Measurements from ENCODE around the gene PRM2. TPM values are rescaled to one million over a fixed set of nuclear protein-coding genes. Genes with fewer than 3 reads are reported as not detected.

PRM2 gene
- total and polyA plus RNA-seq, 7 experiments from 2014 or later, result not detected

DNA sequence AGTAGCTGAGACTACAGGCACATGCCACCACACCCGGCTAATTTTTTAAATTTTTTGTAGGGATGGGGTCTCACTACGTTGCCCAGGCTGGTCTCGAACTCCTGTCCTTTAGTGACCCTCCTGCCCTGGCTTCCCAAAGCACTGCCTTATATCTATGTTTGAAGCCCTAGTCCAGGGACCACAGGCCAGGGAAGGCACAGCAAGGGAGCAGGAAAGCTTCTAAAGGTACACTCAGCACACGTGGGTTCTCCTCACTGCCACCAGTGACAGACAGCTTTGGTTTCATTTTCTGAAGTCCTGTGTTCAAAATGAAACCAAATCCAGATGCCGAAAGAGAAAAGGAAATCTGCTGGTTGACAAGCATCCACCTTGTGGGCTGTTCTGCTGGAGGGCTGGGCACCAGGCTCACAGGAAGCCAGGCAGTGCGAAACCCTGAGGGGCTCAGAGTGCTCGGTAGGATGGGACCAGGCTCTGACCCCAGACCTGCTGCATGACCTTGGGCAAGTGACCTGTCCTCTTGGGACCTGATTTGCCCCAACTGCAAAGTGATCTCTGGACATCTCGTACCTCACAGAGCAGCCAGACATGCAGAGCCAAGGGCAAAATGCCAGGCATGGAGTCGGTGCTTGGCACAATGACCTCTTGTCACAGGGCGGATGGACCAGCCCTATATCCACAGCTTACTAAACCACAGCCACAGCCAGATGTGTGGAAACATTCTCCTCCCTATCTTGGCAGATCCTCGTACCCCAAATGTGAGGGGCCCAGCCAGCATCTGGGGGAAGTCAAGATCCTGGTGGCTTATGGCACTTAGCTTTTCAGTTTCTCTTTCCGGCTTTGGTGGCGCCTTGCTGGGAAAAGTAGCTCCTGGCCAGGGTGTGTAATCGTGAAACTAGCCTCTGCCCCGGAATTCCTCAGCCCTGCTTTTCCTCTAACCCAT, 17.5 kb downstream of the PRM2 start:
- CTCF ChIA-PET, result interaction anchor here (0.9 to 6.0 kb wide), 5 partner anchors 19 to 289 kb away, joined by 3 to 29 read pairs (median 5); no protein-coding TSS in a partner anchor
- H3K4me1 Mint-ChIP-seq, result peaks cover 16 to 57% (median 49%) of the 10 kb centered on the region in 7 donors
- DNase-seq (peak in 7 of 9 donors; percentile 43 to 72 (median 63)), ATAC-seq (peak; percentile 4)
- peak overlapping the region; percentile 76 to 96 (median 86) for H3K27ac Mint-ChIP-seq
- Histone ChIP-seq H3K27ac (ENCODE audit: low read depth, low read length) (peak overlapping the region; percentile 57), H3K9me3 (ENCODE audit: control insufficient read depth in 2 of 3, low read length in 3 of 3) (no peaks in the 10 kb centered on the region), H3K4me1 (ENCODE audit: control insufficient read depth in 2 of 2, insufficient read depth in 2 of 2, low read length in 2 of 2) (peaks cover 34 to 38% of the 10 kb centered on the region in 2 donors), H3K4me3 (ENCODE audit: low read length) (peak overlapping the region; percentile 22), H3K36me3 (ENCODE audit: control insufficient read depth in 2 of 3, insufficient read depth in 3 of 3, low read length in 3 of 3) (peaks cover 0 to 8% (median 0%) of the 10 kb centered on the region in 3 experiments), H3K27me3 (ENCODE audit: control insufficient read depth in 2 of 2, insufficient read depth in 2 of 2, low read length in 2 of 2) (no peaks in the 10 kb centered on the region)
- H3K36me3 Mint-ChIP-seq, result peaks cover 0 to 11% (median 0%) of the 10 kb centered on the region in 5 donors
- peaks cover 0 to 4% (median 0%) of the 10 kb centered on the region in 5 donors for H3K27me3 Mint-ChIP-seq
- intact Hi-C loops (cut with micrococcal nuclease), result loop anchor here (1.0 to 10.0 kb wide), 13 partner anchors 38 to 1543 kb away; partner anchors contain the start of genes CPPED1 (in 1 of the 2), GSPT1 (in 1 of the 2), LITAF (in 1 of the 2) and NUBP1 (in 1 of the 2)
- H3K9me3 Mint-ChIP-seq, result peaks cover 0 to 2% (median 0%) of the 10 kb centered on the region in 11 donors
- peak overlapping the region; percentile 59 to 95 (median 76) for H3K4me3 Mint-ChIP-seq
- POLR2A ChIA-PET, result interaction anchor here (0.6 to 8.2 kb wide), 9 partner anchors 10 to 466 kb away, joined by 3 to 244 read pairs (median 4); partner anchors contain the start of gene TNP2

DNA sequence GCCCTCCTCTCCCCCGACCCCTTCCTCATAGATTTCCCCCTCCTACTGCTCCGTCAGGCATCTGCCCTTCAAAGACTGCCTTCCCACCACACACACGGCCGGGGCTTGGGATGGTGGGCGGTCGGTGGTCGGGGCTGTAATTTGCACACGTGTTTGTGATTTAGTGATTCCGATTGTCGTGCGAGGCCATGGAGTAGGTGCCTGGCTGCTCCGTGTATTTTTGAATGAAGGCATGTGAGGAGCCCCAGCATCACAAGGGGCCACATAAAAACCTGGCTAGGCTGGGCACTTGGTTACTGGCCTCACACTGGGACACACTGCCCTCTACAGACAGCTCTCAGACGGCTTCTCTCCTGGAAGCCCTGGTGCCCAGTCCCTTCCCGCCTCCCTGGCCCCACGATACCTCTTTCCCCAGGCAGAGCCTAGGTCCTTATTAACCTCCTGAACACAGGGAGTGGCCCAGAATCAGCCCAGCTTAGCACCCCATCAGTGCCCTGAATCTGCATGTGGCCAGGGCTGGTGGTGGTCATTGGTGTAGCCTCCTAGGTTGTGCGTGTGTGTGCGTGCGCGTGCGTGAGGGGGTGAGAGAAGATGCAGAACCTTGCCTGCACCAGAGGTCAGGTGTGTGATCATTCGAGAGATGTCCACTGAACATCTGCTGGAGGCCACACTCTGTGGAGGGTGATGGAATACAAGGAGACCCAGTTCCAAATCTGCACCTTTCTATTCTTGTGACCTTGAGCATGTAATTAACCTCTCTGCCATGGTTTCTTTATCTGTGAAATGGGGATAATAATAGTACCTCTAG, 18.9 kb downstream of the PRM2 start:
- H3K27me3 Mint-ChIP-seq, result peaks cover 0 to 4% (median 0%) of the 10 kb centered on the region in 5 donors
- peak overlapping the region; percentile 91 to 98 (median 94) for H3K4me3 Mint-ChIP-seq

GRCh38 chr16:11256661-11257130, 19.6 kb downstream of the PRM2 start:
- H3K4me1 ChIP-seq (ENCODE audit: control insufficient read depth in 2 of 2, insufficient read depth in 2 of 2, low read length in 2 of 2), result peaks cover 45 to 46% of the 10 kb centered on the region in 2 donors
- peaks cover 0 to 4% (median 0%) of the 10 kb centered on the region in 5 donors for H3K27me3 Mint-ChIP-seq

More for the DNA sequence above, 18.9 kb downstream of the PRM2 start:
- CTCF ChIA-PET, result interaction anchor here (0.6 to 6.0 kb wide), 10 partner anchors 24 to 294 kb away, joined by 3 to 31 read pairs (median 6); no protein-coding TSS in a partner anchor
- H3K9me3 Mint-ChIP-seq, result peaks cover 0 to 2% (median 0%) of the 10 kb centered on the region in 11 donors
- H3K9me3 ChIP-seq (ENCODE audit: control insufficient read depth in 2 of 3, low read length in 3 of 3), result no peaks in the 10 kb centered on the region
- peak overlapping the region; percentile 85 for H3K4me3 ChIP-seq (ENCODE audit: low read length)
- peaks cover 0 to 8% (median 6%) of the 10 kb centered on the region in 3 experiments for H3K36me3 ChIP-seq (ENCODE audit: control insufficient read depth in 2 of 3, insufficient read depth in 3 of 3, low read length in 3 of 3)
- peak; percentile 28 for ATAC-seq
- peaks cover 39 to 40% of the 10 kb centered on the region in 2 donors for H3K4me1 ChIP-seq (ENCODE audit: control insufficient read depth in 2 of 2, insufficient read depth in 2 of 2, low read length in 2 of 2)
- H3K4me1 Mint-ChIP-seq, result peaks cover 12 to 54% (median 50%) of the 10 kb centered on the region in 7 donors
- DNase-seq, result peak in 8 of 9 donors; percentile 26 to 64 (median 40)
- intact Hi-C loops (cut with micrococcal nuclease), result loop anchor here (1.0 to 10.0 kb wide), 14 partner anchors 40 to 1545 kb away; partner anchors contain the start of genes ZC3H7A (in 2 of the 2), CPPED1 (in 1 of the 2), GSPT1 (in 1 of the 2) and LITAF (in 1 of the 2)
- POLR2A ChIA-PET, result interaction anchor here (0.6 to 8.2 kb wide), 15 partner anchors 7 to 946 kb away, joined by 3 to 244 read pairs (median 7); no protein-coding TSS in a partner anchor
- peak overlapping the region; percentile 97 for H3K27ac ChIP-seq (ENCODE audit: low read depth, low read length)
- H3K27ac Mint-ChIP-seq, result peak overlapping the region; percentile 88 to 97 (median 94)
- H3K36me3 Mint-ChIP-seq, result peaks cover 0 to 26% (median 4%) of the 10 kb centered on the region in 5 donors
- no peaks in the 10 kb centered on the region for H3K27me3 ChIP-seq (ENCODE audit: control insufficient read depth in 2 of 2, insufficient read depth in 2 of 2, low read length in 2 of 2)

GRCh38 chr16:11255737-11256660, 20.3 kb downstream of the PRM2 start, which contains the start of gene SOCS1:
TSS of gene SOCS1 (minus strand) at chr16:11256204. CDS start at chr16:11255478, 726 bp downstream.
- ChIA-PET POLR2A (interaction anchor here (0.6 to 8.2 kb wide), 43 partner anchors 8 to 542 kb away, joined by 3 to 244 read pairs (median 5); partner anchors contain the start of genes CLEC16A, DEXI and TNP2), CTCF (interaction anchor here (0.6 to 6.0 kb wide), 19 partner anchors 20 to 294 kb away, joined by 3 to 31 read pairs (median 5); no protein-coding TSS in a partner anchor)
- DNase-seq (peak; percentile 76 to 97 (median 87)), ATAC-seq (peak; percentile 82)
- Histone ChIP-seq H3K27me3 (ENCODE audit: control insufficient read depth in 2 of 2, insufficient read depth in 2 of 2, low read length in 2 of 2) (no peaks in the 10 kb centered on the region), H3K9me3 (ENCODE audit: control insufficient read depth in 2 of 3, low read length in 3 of 3) (no peaks in the 10 kb centered on the region), H3K4me3 (ENCODE audit: low read length) (peak within 1 kb of the TSS; percentile 85), H3K4me1 (ENCODE audit: control insufficient read depth in 2 of 2, insufficient read depth in 2 of 2, low read length in 2 of 2) (peaks cover 48 to 52% of the 10 kb centered on the region in 2 donors), H3K27ac (ENCODE audit: low read depth, low read length) (peak within 1 kb of the TSS; percentile 97), H3K36me3 (ENCODE audit: control insufficient read depth in 2 of 3, insufficient read depth in 3 of 3, low read length in 3 of 3) (peaks cover 0 to 8% (median 6%) of the 10 kb centered on the region in 3 experiments)
- Mint-ChIP-seq H3K27me3 (peaks cover 0 to 4% (median 0%) of the 10 kb centered on the region in 5 donors), H3K4me1 (peaks cover 19 to 64% (median 59%) of the 10 kb centered on the region in 7 donors), H3K4me3 (peak within 1 kb of the TSS; percentile 91 to 98 (median 94)), H3K27ac (peak within 1 kb of the TSS; percentile 88 to 97 (median 96)), H3K9me3 (peaks cover 0 to 2% (median 0%) of the 10 kb centered on the region in 11 donors), H3K36me3 (peaks cover 0 to 37% (median 4%) of the 10 kb centered on the region in 5 donors)
- intact Hi-C loops (cut with micrococcal nuclease), result loop anchor here (1.0 to 10.0 kb wide), 21 partner anchors 23 to 1546 kb away; partner anchors contain the start of genes ZC3H7A (in 2 of the 2), CPPED1 (in 1 of the 2), DEXI (in 1 of the 2) and GSPT1 (in 1 of the 2)

More at GRCh38 chr16:11256661-11257130, 19.6 kb downstream of the PRM2 start:
- ChIA-PET CTCF (interaction anchor here (0.6 to 6.0 kb wide), 13 partner anchors 21 to 293 kb away, joined by 3 to 31 read pairs (median 5); no protein-coding TSS in a partner anchor), POLR2A (interaction anchor here (0.9 to 8.2 kb wide), 32 partner anchors 8 to 411 kb away, joined by 3 to 244 read pairs (median 6); partner anchors contain the start of genes CLEC16A and TNP2)
- peaks cover 17 to 60% (median 56%) of the 10 kb centered on the region in 7 donors for H3K4me1 Mint-ChIP-seq
- DNase-seq (peak in 2 of 9 donors; percentile 12 to 68), ATAC-seq (no peak)
- H3K36me3 Mint-ChIP-seq, result peaks cover 0 to 33% (median 4%) of the 10 kb centered on the region in 5 donors
- Histone ChIP-seq H3K27me3 (ENCODE audit: control insufficient read depth in 2 of 2, insufficient read depth in 2 of 2, low read length in 2 of 2) (no peaks in the 10 kb centered on the region), H3K9me3 (ENCODE audit: control insufficient read depth in 2 of 3, low read length in 3 of 3) (no peaks in the 10 kb centered on the region), H3K27ac (ENCODE audit: low read depth, low read length) (peak overlapping the region; percentile 97), H3K36me3 (ENCODE audit: control insufficient read depth in 2 of 3, insufficient read depth in 3 of 3, low read length in 3 of 3) (peaks cover 0 to 8% (median 6%) of the 10 kb centered on the region in 3 experiments), H3K4me3 (ENCODE audit: low read length) (peak overlapping the region; percentile 85)
- peak overlapping the region; percentile 91 to 98 (median 94) for H3K4me3 Mint-ChIP-seq
- intact Hi-C loops (cut with micrococcal nuclease), result loop anchor here (1.0 to 10.0 kb wide), 17 partner anchors 41 to 1546 kb away; partner anchors contain the start of genes ZC3H7A (in 2 of the 2), CPPED1 (in 1 of the 2), DEXI (in 1 of the 2) and GSPT1 (in 1 of the 2)
- peak overlapping the region; percentile 88 to 97 (median 96) for H3K27ac Mint-ChIP-seq
- H3K9me3 Mint-ChIP-seq, result peaks cover 0 to 2% (median 0%) of the 10 kb centered on the region in 11 donors

Measured in naive thymus-derived CD4-positive, alpha-beta T cell (primary cell).